SH-SY5Y (cell line): Measurements from ENCODE around the gene NR1H2.

ENCODE experiments used
- GATA2 ChIP-seq: IDR thresholded peaks from 2 replicates; pipeline ENCODE4 v1.6.1; 2011; ENCODE audit warnings: mild to moderate bottlenecking, low read depth, low read length
- GATA3 ChIP-seq: IDR thresholded peaks from 2 replicates; pipeline ENCODE4 v1.6.1; 2011; ENCODE audit warnings: low read depth, mild to moderate bottlenecking, low read length, moderate library complexity

DNA sequence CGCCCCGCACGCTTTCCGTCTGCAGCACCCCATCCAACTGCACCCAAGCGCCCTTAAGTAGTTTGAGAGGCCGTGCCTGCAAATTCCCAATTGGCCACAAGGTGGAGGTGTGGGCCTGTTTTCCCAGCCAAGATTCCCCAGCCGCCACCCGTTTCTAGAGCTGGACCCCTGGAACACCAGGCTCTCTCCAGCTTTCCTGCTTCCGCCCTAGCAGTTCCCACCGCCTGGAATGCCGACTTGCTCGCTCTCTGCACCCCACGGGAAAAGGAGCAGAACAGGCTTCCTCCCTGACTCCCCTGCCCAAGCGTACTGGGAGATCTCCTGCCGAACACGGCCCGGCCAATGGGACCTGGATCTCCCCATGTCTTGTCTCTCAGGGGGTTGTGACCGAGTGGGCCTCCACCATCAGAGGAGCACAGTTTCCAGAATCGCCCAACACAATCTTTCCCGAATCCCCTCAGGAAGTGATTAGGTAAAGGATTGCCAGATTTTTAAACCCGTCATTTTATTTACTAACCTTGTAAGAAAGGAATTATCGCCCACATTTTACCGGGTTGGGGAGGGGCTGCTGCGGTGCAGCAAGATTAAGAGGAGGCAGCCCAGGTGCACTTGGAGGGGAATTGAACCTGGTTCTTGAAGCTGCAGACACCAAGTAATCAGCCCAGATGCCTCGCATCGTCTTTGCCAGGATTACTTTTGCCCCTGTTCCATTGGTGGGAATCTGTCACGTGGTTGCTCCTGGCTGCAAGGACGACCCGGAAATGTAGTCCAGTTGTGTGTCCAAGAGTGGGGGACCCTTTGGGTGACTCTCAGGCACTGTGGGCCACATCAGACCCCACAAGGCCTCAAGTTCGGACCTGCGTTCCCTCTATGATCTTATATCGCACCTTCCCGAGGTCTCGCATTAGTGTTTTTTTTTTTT is 7.3 kb upstream of the NR1H2 start:
- TF ChIP-seq GATA3 (no peak), GATA2 (no peak)
